Vagina (tissue), 2 donors: ENCODE measurements around the gene TMEM183A. TPM values are rescaled to one million over a fixed set of nuclear protein-coding genes. Genes with fewer than 3 reads are reported as not detected.

ENCODE experiments used
- DNase-seq, 2 donors: peaks; one replicate each; pipeline ENCODE4 v3.0.0-alpha.2; 2017; ENCODE audit errors: extremely low spot score in 2 of 2
- H3K27ac ChIP-seq: fragments of 200-600 bp; sonication (generic); one replicate; pipeline ENCODE4 v1.5.1; 2019
- H3K27me3 ChIP-seq: fragments of 200-600 bp; sonication (generic); one replicate; pipeline ENCODE4 v1.5.1; 2019
- H3K36me3 ChIP-seq, 2 donors: fragments of 200-600 bp; sonication (generic); one replicate each; pipeline ENCODE4 v1.5.1; 2017 to 2019
- H3K4me1 ChIP-seq: fragments of 200-600 bp; sonication (generic); one replicate; pipeline ENCODE4 v1.5.1; 2019
- H3K4me3 ChIP-seq, 2 donors: fragments of 200-600 bp; sonication (generic); 1 replicate in 1 of 2; 2 replicates in 1 of 2; pipeline ENCODE4 v1.5.1; 2016 to 2019
- H3K9me3 ChIP-seq: fragments of 200-600 bp; sonication (generic); one replicate; pipeline ENCODE4 v1.5.1; 2019
- POLR2A ChIP-seq, 2 donors: fragments of 450-650 bp; IDR thresholded peaks; one replicate each; pipeline ENCODE4 v1.6.1; 2017; ENCODE audit warnings: antibody characterized with exemption in 2 of 2, mild to moderate bottlenecking in 2 of 2, moderate library complexity in 2 of 2
- POLR2AphosphoS5 ChIP-seq, 2 donors: sonication (generic); formaldehyde crosslinking; IDR thresholded peaks; one replicate each; pipeline ENCODE4 v1.9.0; 2017; ENCODE audit warnings: antibody characterized with exemption in 2 of 2, mild to moderate bottlenecking in 2 of 2, low read depth in 1 of 2; ENCODE audit not compliant: insufficient read depth in 1 of 2
- intact Hi-C: fragments of 100-400 bp; cut with DNase I; formaldehyde crosslinking; loops from one replicate; pipeline ENCODE4 v1.15.1; 2023
- total RNA-seq: library from RNA; depleted of rRNA; stranded (reverse); fragments of >200 nt; gene quantifications from one replicate; pipeline ENCODE4 v1.2.3, GENCODE V29; 2016
- TF ChIP-seq, protein P1 (sequence below), 3 experiments: fragments of 450-650 bp in 2 of 3; fragments of 200-600 bp in 1 of 3; sonication (generic) in 1 of 3; IDR thresholded peaks; one replicate each; pipeline ENCODE4 v1.5.1; 2017 to 2019; ENCODE audit warnings: antibody characterized with exemption in 3 of 3, mild to moderate bottlenecking in 2 of 3, moderate library complexity in 2 of 3

The TMEM183A gene
- total RNA-seq, 1 donor from 2014 or later: 73.2 TPM

DNA sequence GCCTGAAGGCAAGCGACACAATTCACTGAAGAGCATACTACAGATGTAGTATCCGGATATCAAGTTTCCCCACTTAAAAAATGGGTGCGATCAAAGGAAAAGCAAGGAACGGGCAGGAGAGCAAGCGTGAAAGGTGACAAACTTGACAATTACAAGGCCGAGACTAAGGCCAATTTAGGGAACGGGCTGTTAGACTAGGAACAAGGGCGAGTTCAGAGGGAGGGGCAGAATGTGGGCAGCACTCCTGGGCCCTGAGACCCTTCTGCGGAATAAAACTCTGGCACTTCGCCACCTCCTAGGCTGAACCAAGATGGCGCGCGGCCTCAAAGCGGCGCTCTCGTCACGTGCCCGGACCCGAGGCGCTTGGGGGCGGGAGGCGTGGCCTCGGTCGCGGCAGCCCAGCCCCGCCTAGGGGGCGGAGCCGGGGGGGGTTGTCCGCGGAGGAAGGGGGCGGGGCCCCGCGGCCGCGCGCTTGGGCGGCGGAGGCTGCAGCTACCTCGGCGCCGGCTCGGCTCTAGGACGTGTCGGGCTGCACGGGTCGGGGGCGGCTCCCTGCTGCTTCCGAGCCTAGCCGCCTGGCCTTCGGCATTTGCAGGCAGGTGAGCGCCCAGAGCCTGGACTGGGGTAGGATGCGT lies 19.0 kb downstream of the TMEM183A start, which contains the start of gene PPFIA4:
Gene PPFIA4, plus strand, starts transcription at position 461 of the 635 bp plus-strand sequence. CDS start 12,518 bp downstream, outside the sequence.
- H3K9me3 ChIP-seq: no peaks in the 10 kb centered on the region
- H3K4me3 ChIP-seq: peak within 1 kb of the TSS; percentile 57 to 80
- peaks cover 0 to 22% of the 10 kb centered on the region in 2 donors for H3K36me3 ChIP-seq
- peak in 1 of 2 donors; percentile 87 for DNase-seq
- H3K27me3 ChIP-seq: no peaks in the 10 kb centered on the region
- TF ChIP-seq POLR2AphosphoS5 (IDR thresholded peaks at IDR 0.05; ENCODE audit: insufficient read depth in 1 of 2, low read depth in 1 of 2) (peak in 1 of 2 donors; percentile 53), POLR2A (IDR thresholded peaks at IDR 0.05) (no peak)
- TF ChIP-seq, protein P1, sequence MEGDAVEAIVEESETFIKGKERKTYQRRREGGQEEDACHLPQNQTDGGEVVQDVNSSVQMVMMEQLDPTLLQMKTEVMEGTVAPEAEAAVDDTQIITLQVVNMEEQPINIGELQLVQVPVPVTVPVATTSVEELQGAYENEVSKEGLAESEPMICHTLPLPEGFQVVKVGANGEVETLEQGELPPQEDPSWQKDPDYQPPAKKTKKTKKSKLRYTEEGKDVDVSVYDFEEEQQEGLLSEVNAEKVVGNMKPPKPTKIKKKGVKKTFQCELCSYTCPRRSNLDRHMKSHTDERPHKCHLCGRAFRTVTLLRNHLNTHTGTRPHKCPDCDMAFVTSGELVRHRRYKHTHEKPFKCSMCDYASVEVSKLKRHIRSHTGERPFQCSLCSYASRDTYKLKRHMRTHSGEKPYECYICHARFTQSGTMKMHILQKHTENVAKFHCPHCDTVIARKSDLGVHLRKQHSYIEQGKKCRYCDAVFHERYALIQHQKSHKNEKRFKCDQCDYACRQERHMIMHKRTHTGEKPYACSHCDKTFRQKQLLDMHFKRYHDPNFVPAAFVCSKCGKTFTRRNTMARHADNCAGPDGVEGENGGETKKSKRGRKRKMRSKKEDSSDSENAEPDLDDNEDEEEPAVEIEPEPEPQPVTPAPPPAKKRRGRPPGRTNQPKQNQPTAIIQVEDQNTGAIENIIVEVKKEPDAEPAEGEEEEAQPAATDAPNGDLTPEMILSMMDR (IDR thresholded peaks at IDR 0.05): no peak
- intact Hi-C loops: no loop called here
- peak within 1 kb of the TSS; percentile 43 for H3K27ac ChIP-seq
- H3K4me1 ChIP-seq: peaks cover 23% of the 10 kb centered on the region

DNA sequence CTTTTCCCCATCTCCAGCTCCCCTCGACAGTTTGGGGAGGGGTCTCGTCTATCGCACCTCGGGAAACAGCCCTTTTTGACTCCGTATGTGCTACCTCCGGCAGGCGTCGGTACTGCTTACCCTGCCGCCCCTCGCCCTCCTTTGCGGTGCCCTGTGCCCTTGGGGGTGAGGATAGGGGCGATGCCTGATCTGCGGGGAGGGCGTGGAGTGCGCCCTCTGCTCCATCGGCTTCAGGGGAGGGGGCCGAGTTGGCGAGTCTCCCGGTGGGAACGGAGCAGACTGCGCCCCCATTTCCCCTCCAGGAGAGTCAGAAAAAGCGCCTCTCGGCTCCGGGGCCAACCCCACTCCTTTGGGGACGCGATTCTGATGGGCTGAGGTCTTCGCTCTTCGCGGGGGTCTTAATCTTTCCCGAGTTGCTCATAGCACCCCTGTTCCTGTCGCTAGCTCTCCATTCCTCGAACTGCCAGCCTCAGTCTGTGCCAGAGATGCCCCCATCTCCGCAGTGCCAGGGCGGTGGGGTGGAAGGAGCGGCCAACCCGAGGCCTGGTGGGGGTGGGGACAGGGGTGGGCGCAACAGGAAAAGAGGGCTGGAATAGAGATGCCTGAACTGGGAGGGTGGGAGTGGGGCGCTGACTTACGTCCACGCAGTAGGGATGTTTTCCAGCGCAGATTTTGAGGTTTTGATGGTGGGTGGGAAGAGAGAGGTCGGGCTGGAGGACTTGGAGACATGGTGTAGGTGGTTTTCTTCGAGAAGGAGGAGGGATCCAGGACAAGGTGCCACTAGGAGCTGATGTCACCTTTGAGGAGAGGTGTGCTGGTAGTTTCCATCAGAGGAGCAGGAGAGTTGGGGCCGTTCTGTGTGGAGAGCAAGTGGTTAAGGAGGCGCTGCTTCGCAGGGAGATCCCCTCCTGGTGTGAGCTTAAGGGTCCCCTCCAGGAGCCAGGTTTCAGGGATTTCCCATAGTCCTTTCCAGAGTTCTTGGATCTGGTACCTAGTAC lies 19.8 kb downstream of the TMEM183A start:
- TF ChIP-seq, protein P1 (IDR thresholded peaks at IDR 0.05): no peak
- TF ChIP-seq POLR2AphosphoS5 (IDR thresholded peaks at IDR 0.05; ENCODE audit: insufficient read depth in 1 of 2, low read depth in 1 of 2): peak in 1 of 2 donors; percentile 12
- Histone ChIP-seq H3K4me1 (peaks cover 23% of the 10 kb centered on the region), H3K27ac (peak overlapping the region; percentile 43), H3K9me3 (no peaks in the 10 kb centered on the region), H3K4me3 (peak overlapping the region; percentile 57 to 80), H3K36me3 (peaks cover 0 to 14% of the 10 kb centered on the region in 2 donors), H3K27me3 (no peaks in the 10 kb centered on the region)
- DNase-seq: peak in 1 of 2 donors; percentile 86
- intact Hi-C loops: no loop called here

DNA sequence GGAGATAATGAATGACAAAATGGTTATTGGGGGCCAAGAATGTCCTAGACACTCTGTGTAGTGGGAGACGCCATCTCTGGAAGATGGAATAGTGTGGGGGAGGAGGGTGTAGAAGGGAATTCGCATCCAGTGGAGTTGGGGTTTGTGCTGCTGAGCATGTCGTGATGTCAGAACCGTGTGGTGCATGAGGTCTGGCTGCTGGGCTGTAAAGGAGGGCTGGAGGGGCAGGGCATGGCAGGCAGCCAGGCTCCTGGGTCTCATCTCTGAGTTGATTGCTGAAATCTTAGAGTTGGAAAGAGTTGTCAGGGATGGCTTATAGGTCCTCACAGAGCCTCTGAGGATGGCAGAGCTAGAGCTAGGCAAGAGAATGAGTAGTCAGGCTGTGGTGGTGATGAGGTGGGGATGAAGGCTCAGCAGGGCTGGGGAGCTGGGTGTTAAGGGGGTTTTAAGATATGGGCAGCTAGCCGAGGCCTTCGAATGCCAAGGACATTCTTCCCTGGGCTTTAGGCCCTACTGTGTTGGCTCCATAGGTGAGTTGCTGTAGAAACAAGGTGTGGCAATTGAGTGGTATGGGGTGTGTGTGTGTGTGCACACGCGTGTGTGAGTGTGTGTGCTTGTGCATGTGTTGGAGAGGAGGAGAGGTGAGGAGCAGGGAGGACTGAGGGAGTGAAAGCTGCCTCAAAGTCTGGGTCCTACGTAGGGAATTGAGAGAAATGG lies 21.1 kb downstream of the TMEM183A start:
- intact Hi-C loops: no loop called here
- DNase-seq: peak in 1 of 2 donors; percentile 76
- no peaks in the 10 kb centered on the region for H3K27me3 ChIP-seq
- H3K27ac ChIP-seq: peak overlapping the region; percentile 61
- H3K4me1 ChIP-seq: peaks cover 23% of the 10 kb centered on the region
- TF ChIP-seq POLR2A (IDR thresholded peaks at IDR 0.05): no peak
- no peak for TF ChIP-seq POLR2AphosphoS5 (IDR thresholded peaks at IDR 0.05; ENCODE audit: insufficient read depth in 1 of 2, low read depth in 1 of 2)
- TF ChIP-seq, protein P1 (IDR thresholded peaks at IDR 0.05): no peak
- H3K4me3 ChIP-seq: no peak overlapping the region
- no peaks in the 10 kb centered on the region for H3K9me3 ChIP-seq
- peaks cover 0 to 10% of the 10 kb centered on the region in 2 donors for H3K36me3 ChIP-seq

DNA sequence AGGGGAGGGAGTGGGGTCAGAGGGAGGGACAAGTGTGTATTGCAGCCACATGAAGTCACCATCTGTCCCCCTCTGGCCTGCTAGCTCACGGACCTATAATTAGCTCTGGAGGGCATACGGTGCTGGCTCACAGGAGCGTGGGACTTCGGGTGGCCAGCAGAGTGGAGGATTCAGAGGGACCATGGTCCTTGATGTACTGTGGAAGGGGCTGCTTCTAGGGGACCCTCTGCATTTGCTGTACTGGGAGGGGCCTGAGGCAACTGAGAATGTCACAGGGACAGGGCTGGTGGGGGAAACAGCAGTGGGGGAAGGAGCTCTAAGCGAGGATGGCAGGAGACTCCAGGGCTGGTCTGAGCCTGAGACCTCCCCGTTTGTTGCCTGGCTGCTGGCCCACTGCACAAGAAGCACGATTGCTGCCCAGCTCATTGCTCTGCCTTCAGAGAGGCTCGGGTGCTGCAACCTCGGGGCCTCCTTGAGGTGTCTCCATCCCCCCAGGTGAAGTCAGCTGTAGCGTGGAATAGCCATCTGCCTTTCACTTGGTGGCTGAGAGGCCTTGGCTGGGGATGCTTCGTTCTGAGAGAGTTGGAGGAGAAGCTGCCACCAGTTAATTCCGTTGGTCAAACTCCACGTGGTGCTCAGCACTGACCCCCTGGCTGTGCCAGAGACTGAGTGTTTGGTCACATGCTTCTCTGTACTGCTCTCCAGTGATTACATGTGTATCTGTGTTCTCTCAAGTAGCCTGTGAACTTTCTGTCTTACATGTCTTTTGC lies 21.8 kb downstream of the TMEM183A start:
- DNase-seq: peak in 1 of 2 donors; percentile 85
- Histone ChIP-seq H3K4me3 (no peak overlapping the region), H3K4me1 (peaks cover 23% of the 10 kb centered on the region), H3K27me3 (no peaks in the 10 kb centered on the region), H3K9me3 (no peaks in the 10 kb centered on the region), H3K36me3 (peaks cover 0 to 4% of the 10 kb centered on the region in 2 donors), H3K27ac (peak overlapping the region; percentile 61)
- intact Hi-C loops: no loop called here
- no peak for TF ChIP-seq POLR2A (IDR thresholded peaks at IDR 0.05)
- TF ChIP-seq, protein P1 (IDR thresholded peaks at IDR 0.05): no peak
- TF ChIP-seq POLR2AphosphoS5 (IDR thresholded peaks at IDR 0.05; ENCODE audit: insufficient read depth in 1 of 2, low read depth in 1 of 2): no peak
